HepG2 (cell line): ENCODE results near the gene INSR. TPM values are rescaled to one million over a fixed set of nuclear protein-coding genes. Genes with fewer than 3 reads are reported as not detected.

ENCODE experiments used
- JUND ChIP-seq: sonication (generic); formaldehyde crosslinking; IDR thresholded peaks from 2 replicates; pipeline ENCODE4 v1.8.0; 2022; ENCODE audit warnings: mild to moderate bottlenecking, missing genetic modification reagents
- KDM3A ChIP-seq: IDR thresholded peaks from 2 replicates; pipeline ENCODE4 v1.6.1; 2018; ENCODE audit warnings: low read depth, missing compliant biosample characterization
- MAFK ChIP-seq, 2 experiments: IDR thresholded peaks in 1 of 2; conservative IDR thresholded peaks in 1 of 2; 2 replicates each; pipeline ENCODE4 v1.6.1; 2011; ENCODE audit warnings: improper control_type of control experiment in 2 of 2, low read length in 2 of 2
- MNT ChIP-seq: fragments of 450-650 bp; IDR thresholded peaks from 2 replicates; pipeline ENCODE4 v1.6.1; 2016
- PHB2 ChIP-seq: fragments of 450-650 bp; IDR thresholded peaks from 2 replicates; pipeline ENCODE4 v1.6.1; 2018; ENCODE audit not compliant: partially characterized antibody
- REST ChIP-seq, 2 experiments: IDR thresholded peaks; 2 replicates each; pipeline ENCODE4 v1.6.1; 2011 to 2012; ENCODE audit warnings: low read length in 2 of 2, borderline replicate concordance in 1 of 2, low read depth in 1 of 2, mild to moderate bottlenecking in 1 of 2, moderate library complexity in 1 of 2
- TBP ChIP-seq: sonication (generic); formaldehyde crosslinking; IDR thresholded peaks from 2 replicates; pipeline ENCODE4 v1.5.0; 2020; ENCODE audit warnings: missing genetic modification reagents
- ZHX1 ChIP-seq: sonication (generic); formaldehyde crosslinking; IDR thresholded peaks from 2 replicates; pipeline ENCODE4 v1.8.1; 2022; ENCODE audit warnings: low read depth, mild to moderate bottlenecking, missing genetic modification reagents
- ZKSCAN8 ChIP-seq: IDR thresholded peaks from 2 replicates; pipeline ENCODE4 v1.6.1; 2016; ENCODE audit warnings: borderline replicate concordance, missing genetic modification reagents, missing compliant biosample characterization
- ZNF17 ChIP-seq: sonication (generic); formaldehyde crosslinking; IDR thresholded peaks from 2 replicates; pipeline ENCODE4 v1.5.0; 2020; ENCODE audit warnings: mild to moderate bottlenecking, missing genetic modification reagents
- ZNF513 ChIP-seq: sonication (generic); formaldehyde crosslinking; conservative IDR thresholded peaks from 2 replicates; pipeline ENCODE4 v1.5.0; 2020; ENCODE audit warnings: missing genetic modification reagents
- ZNF569 ChIP-seq: sonication (generic); formaldehyde crosslinking; IDR thresholded peaks from 2 replicates; pipeline ENCODE4 v1.5.0; 2020; ENCODE audit warnings: mild to moderate bottlenecking, missing genetic modification reagents, moderate library complexity, borderline replicate concordance
- ZNF644 ChIP-seq: IDR thresholded peaks from 2 replicates; pipeline ENCODE4 v1.6.1; 2016; ENCODE audit warnings: low read depth
- ZNF775 ChIP-seq: sonication (generic); formaldehyde crosslinking; IDR thresholded peaks from 2 replicates; pipeline ENCODE4 v1.4.0; 2020; ENCODE audit warnings: missing genetic modification reagents, mild to moderate bottlenecking, moderate library complexity, borderline replicate concordance
- polyA plus RNA-seq, 8 experiments: library from polyadenylated mRNA; depleted of rRNA in 3 of 8; stranded (reverse) in 7 of 8; unstranded in 1 of 8; fragments of >200 nt; fragmentation: Illumina TruSeq in 4 of 8; extraction: Trizol in 4 of 8; gene quantifications; 2 replicates each; pipeline versions ENCODE4 v1.2.1 to v1.2.3, GENCODE V29; 2011 to 2016; ENCODE audit warnings: low read depth in 4 of 8, missing spikeins in 1 of 8, mixed read lengths in 1 of 8; ENCODE audit not compliant: insufficient read depth in 1 of 8
- total RNA-seq, 5 experiments: library from RNA; depleted of rRNA; stranded (reverse); fragments of >200 nt; fragmentation: Illumina TruSeq; extraction: Trizol; gene quantifications; 2 replicates each; pipeline ENCODE4 v1.2.3, GENCODE V29; 2016; ENCODE audit warnings: low read depth in 1 of 5

Gene INSR
- total and polyA plus RNA-seq, 2 of the 13 experiments (the other 11 are each of a cell fraction or from before 2014, with no cell fraction given): 24.2 to 29.8 TPM

- TF ChIP-seq REST (IDR thresholded peaks at IDR 0.05; ENCODE audit: borderline replicate concordance in 1 of 2, low read depth in 1 of 2, low read length in 2 of 2) (0 out of 4 replicates have a peak, but pooled peaks of 1 of the 2 experiments have one; percentile 10), MNT (peak; percentile 64), MAFK (conservative IDR thresholded peaks at IDR 0.05 in 1 of 2, IDR thresholded peaks at IDR 0.05 in 1 of 2; ENCODE audit: low read length in 2 of 2) (no peak), ZHX1 (no peak), PHB2 (no peak), ZNF775 (CRISPR knock-in tag) (peak; percentile 97), ZNF513 (CRISPR knock-in tag) (no peak), TBP (CRISPR knock-in tag) (no peak), ZKSCAN8 (CRISPR knock-in tag) (no peak; the same call in 1 of the 2 replicates), KDM3A (CRISPR knock-in tag) (no peak), ZNF17 (CRISPR knock-in tag) (peak; percentile 79; the same call in 1 of the 2 replicates), ZNF644 (CRISPR knock-in tag) (no peak), ZNF569 (CRISPR knock-in tag) (no peak), JUND (CRISPR knock-in tag) (no peak)
These were observed 96.2 kb downstream of the INSR start (continued) for GRCh38 chr19:7197760-7198696.
